22Rv1 (cell line): ENCODE measurements around the gene AURKAIP1.

ENCODE experiments used
- CTCF ChIP-seq: fragments of 450-650 bp; IDR thresholded peaks from 2 replicates; pipeline ENCODE4 v1.5.1; 2017; ENCODE audit warnings: mild to moderate bottlenecking
- ZFX ChIP-seq: fragments of 450-650 bp; IDR thresholded peaks from 2 replicates; pipeline ENCODE4 v1.6.1; 2017; ENCODE audit warnings: antibody characterized with exemption, borderline replicate concordance

- TF ChIP-seq CTCF (no peak), ZFX (no peak)
These were observed 26.5 kb upstream of the AURKAIP1 start for GRCh38 chr1:1401457-1402010.
